Measurements from ENCODE around the gene LEFTY1. TPM values are rescaled to one million over a fixed set of nuclear protein-coding genes. Genes with fewer than 3 reads are reported as not detected.

LEFTY1 gene
- total and polyA plus RNA-seq, 9 of the 15 experiments (the other 6 are each of a cell fraction or from before 2014, with no cell fraction given) = 0.07 to 0.24 (median 0.17) TPM; not detected in 5

DNA sequence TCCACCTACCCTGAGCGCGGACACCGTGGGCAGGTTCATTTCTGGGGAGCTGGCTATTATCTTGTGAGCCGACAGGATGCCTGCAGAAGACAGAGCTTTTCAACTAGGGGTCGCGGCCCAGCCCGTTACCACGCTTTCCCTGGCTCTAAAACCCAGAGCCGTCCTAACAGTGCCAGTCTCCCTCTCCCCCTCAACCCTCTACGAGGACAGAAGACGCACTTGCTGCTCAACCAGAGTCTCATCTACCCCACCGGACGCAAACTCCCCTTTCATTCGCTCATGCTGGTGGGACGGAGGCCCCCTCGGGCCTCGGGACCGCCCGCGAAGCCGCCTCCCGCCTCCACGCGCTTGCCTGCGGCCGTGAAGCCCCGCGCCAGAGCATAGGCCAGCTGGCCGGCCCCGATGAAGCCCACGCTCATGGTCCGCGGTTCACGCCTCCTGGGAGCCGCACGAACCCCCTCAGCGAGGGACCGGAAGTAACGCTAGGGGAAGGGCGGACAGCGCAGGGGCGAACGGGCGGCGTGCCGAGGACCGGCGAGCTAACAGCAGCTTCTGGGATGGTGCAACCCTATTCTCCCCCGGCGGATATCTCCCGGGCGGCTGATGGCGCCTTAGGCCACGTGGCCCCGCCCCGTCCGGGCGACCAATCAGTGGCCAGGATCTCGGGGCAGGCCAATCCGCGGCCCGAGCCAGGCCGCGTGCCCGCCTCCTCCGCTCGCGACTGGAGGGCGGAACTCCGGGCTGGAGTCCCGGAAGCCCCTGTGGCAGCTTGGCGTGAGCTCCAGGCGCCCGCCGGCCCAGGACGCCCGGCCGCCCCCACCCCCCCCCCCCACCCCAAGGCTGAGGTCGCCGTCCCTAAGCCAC, 35.0 kb upstream of the LEFTY1 start, which contains the start of gene PYCR2 (continued):
- TF ChIP-seq TCFL5 (CRISPR knock-in tag; conservative IDR thresholded peaks at IDR 0.05) (no peak), SP1 (CRISPR knock-in tag; IDR thresholded peaks at IDR 0.05) (peak; percentile 86; the same call in 1 of the 2 replicates), ZNF12 (CRISPR knock-in tag; IDR thresholded peaks at IDR 0.05) (peak; percentile 54; the same call in 1 of the 2 replicates), SMARCA5 (IDR thresholded peaks at IDR 0.05) (no peak), FOXJ3 (CRISPR knock-in tag; IDR thresholded peaks at IDR 0.05) (no peak), ZNF282 (CRISPR knock-in tag; IDR thresholded peaks at IDR 0.05) (no peak), GATAD2B (IDR thresholded peaks at IDR 0.05; ENCODE audit: borderline replicate concordance) (no peak), ZNF175 (CRISPR knock-in tag; IDR thresholded peaks at IDR 0.05; ENCODE audit: low read depth) (no peak), MBD2 (IDR thresholded peaks at IDR 0.05; ENCODE audit: borderline replicate concordance, low read depth) (peak; percentile 92)
- TF ChIP-seq, protein P1, sequence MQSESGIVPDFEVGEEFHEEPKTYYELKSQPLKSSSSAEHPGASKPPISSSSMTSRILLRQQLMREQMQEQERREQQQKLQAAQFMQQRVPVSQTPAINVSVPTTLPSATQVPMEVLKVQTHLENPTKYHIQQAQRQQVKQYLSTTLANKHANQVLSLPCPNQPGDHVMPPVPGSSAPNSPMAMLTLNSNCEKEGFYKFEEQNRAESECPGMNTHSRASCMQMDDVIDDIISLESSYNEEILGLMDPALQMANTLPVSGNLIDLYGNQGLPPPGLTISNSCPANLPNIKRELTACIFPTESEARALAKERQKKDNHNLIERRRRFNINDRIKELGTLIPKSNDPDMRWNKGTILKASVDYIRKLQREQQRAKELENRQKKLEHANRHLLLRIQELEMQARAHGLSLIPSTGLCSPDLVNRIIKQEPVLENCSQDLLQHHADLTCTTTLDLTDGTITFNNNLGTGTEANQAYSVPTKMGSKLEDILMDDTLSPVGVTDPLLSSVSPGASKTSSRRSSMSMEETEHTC (IDR thresholded peaks at IDR 0.05) = no peak
- TF ChIP-seq, protein P2, sequence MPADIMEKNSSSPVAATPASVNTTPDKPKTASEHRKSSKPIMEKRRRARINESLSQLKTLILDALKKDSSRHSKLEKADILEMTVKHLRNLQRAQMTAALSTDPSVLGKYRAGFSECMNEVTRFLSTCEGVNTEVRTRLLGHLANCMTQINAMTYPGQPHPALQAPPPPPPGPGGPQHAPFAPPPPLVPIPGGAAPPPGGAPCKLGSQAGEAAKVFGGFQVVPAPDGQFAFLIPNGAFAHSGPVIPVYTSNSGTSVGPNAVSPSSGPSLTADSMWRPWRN (IDR thresholded peaks at IDR 0.05; ENCODE audit: low read depth) = peak; percentile 70
- TF ChIP-seq, protein P3, sequence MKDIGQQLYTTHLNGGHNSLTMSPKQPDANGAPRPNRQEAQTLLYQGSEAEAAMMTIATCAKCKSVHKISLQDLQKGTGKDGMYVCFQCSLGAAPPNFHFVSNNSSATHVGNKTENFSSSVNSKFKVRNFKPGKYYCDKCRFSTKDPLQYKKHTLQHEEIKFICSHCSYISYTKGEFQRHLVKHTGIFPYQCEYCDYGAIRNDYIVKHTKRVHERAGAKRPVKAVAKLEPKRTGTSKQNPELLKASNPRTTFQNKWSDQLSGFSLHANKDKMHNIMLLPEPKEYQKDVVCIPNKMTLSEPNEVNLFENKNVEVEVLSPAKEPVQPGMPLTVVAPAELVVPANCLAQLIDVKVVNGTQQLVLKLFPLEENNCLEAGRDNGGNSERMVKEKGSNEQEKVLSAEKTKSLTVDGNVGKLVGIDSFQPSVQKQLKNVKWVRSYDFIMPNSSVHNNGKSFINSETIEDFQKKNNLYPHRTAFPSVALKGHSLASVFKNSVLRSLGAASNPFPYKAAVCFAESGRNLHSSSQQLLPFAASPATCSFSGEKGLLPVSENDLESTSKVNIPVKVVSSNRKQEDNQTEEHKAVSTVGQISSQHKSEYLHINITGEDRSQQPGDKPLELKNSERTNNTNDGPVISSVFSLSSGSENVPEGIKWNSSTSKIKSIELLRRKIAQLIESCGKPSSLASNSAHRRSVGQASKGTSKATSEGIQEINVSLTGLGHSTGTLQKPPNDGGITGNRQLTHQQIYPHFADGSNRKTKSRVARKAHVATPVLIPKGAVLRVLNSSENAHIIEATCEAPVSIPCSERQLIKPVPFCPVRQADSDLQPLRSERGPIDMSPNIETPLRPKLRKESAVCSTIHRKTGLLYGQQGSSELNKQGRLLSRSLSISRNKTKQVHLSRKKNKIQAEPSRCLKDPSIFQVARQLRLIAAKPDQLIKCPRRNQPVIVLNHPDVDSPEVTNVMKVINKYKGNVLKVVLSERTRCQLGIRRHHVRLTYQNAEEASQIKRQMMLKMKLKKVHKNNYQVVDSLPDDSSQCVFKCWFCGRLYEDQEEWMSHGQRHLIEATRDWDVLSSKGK (CRISPR knock-in tag; IDR thresholded peaks at IDR 0.05) = no peak
- TF ChIP-seq, protein P4, sequence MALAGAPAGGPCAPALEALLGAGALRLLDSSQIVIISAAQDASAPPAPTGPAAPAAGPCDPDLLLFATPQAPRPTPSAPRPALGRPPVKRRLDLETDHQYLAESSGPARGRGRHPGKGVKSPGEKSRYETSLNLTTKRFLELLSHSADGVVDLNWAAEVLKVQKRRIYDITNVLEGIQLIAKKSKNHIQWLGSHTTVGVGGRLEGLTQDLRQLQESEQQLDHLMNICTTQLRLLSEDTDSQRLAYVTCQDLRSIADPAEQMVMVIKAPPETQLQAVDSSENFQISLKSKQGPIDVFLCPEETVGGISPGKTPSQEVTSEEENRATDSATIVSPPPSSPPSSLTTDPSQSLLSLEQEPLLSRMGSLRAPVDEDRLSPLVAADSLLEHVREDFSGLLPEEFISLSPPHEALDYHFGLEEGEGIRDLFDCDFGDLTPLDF (CRISPR knock-in tag; IDR thresholded peaks at IDR 0.05) = 0 out of 2 replicates have a peak, but pooled peaks have one; percentile 80

Data from K562 (cell line).